HG03571 (cell line): Measurements from ENCODE around the gene PKHD1.

Experiments used
- ATAC-seq: cut with Tn5 transposase; IDR thresholded peaks from one replicate; pipeline ENCODE4 v1.9.1; 2021; ENCODE audit not compliant: unreplicated experiment

PKHD1 gene

GRCh38 chr6:52087498-52087999 is at the start of gene PKHD1:
Gene PKHD1 (minus strand): TSS chr6:52087613. CDS start chr6:52084933, 2,680 bp downstream.
- ATAC-seq = no peak

- ATAC-seq = no peak
Observed at GRCh38 chr6:52136934-52137467, 49.6 kb upstream of the PKHD1 start.

- no peak for ATAC-seq
Observed at GRCh38 chr6:52136055-52136454, 48.6 kb upstream of the PKHD1 start.

- ATAC-seq = no peak
Observed at GRCh38 chr6:52135217-52135616, 47.8 kb upstream of the PKHD1 start.

GRCh38 chr6:52134011-52134410 is 46.6 kb upstream of the PKHD1 start:
- ATAC-seq = no peak

GRCh38 chr6:52133324-52133723 is 45.9 kb upstream of the PKHD1 start:
- no peak for ATAC-seq

- no peak for ATAC-seq
Observed at GRCh38 chr6:52132292-52132691, 44.9 kb upstream of the PKHD1 start.

GRCh38 chr6:52130440-52130839 is 43.0 kb upstream of the PKHD1 start:
- ATAC-seq = no peak

GRCh38 chr6:52127957-52128356 is 40.5 kb upstream of the PKHD1 start:
- ATAC-seq = no peak

GRCh38 chr6:52126231-52126630 is 38.8 kb upstream of the PKHD1 start:
- no peak for ATAC-seq

- no peak for ATAC-seq
Observed at GRCh38 chr6:52125572-52125971, 38.2 kb upstream of the PKHD1 start.

- ATAC-seq = no peak
Observed at GRCh38 chr6:52125139-52125538, 37.7 kb upstream of the PKHD1 start.

- no peak for ATAC-seq
Observed at GRCh38 chr6:52124126-52125121, 37.0 kb upstream of the PKHD1 start.

GRCh38 chr6:52123251-52123650 is 35.8 kb upstream of the PKHD1 start:
- ATAC-seq = no peak

- ATAC-seq = no peak
Observed at GRCh38 chr6:52117352-52117751, 29.9 kb upstream of the PKHD1 start.

GRCh38 chr6:52116605-52116948 is 29.2 kb upstream of the PKHD1 start:
- no peak for ATAC-seq

- ATAC-seq = no peak
Observed at GRCh38 chr6:52115891-52116604, 28.6 kb upstream of the PKHD1 start.

- no peak for ATAC-seq
Observed at GRCh38 chr6:52115145-52115741, 27.8 kb upstream of the PKHD1 start.

- ATAC-seq = no peak
Observed at GRCh38 chr6:52109171-52109571, 21.8 kb upstream of the PKHD1 start.

- ATAC-seq = no peak
Observed at GRCh38 chr6:52108128-52108527, 20.7 kb upstream of the PKHD1 start.

- no peak for ATAC-seq
Observed at GRCh38 chr6:52106994-52107393, 19.6 kb upstream of the PKHD1 start.
